Uterus (tissue), 2 donors: Measurements from ENCODE around the gene SSNA1.

Source experiments
- CTCF ChIP-seq, 4 experiments: fragments of 200-600 bp in 2 of 4; fragments of 450-650 bp in 2 of 4; sonication (generic) in 2 of 4; IDR thresholded peaks; one replicate each; pipeline ENCODE4 v1.5.1; 2016 to 2019; ENCODE audit warnings: antibody characterized with exemption in 4 of 4, mild to moderate bottlenecking in 2 of 4, moderate library complexity in 1 of 4
- POLR2A ChIP-seq, 2 donors: fragments of 450-650 bp; IDR thresholded peaks; one replicate each; pipeline ENCODE4 v1.6.1; 2016; ENCODE audit warnings: antibody characterized with exemption in 2 of 2, mild to moderate bottlenecking in 1 of 2, moderate library complexity in 1 of 2

GRCh38 chr9:137169896-137170358 lies 18.5 kb upstream of the SSNA1 start, which contains the start of gene LRRC26:
- TF ChIP-seq CTCF (IDR thresholded peaks at IDR 0.05) (no peak), POLR2A (IDR thresholded peaks at IDR 0.05) (no peak)
